ENCODE results near the gene GGT1.
A peak's percentile ranks its signal among the peaks of the same experiment; 100 is the strongest.
"Not testable (repeated sequence)": the region's sequence is repeated elsewhere in the genome, so short reads cannot be mapped to it uniquely, and the experiment has no call there.

Gene GGT1

GRCh38 chr22:24599514-24599913, 3.5 kb upstream of the GGT1 start:
- DNase-seq (ENCODE audit: low read depth, low spot score), result no peak

GRCh38 chr22:24599958-24600715, 2.9 kb upstream of the GGT1 start:
- peak; percentile 14 for DNase-seq (ENCODE audit: low read depth, low spot score)
- in situ Hi-C loops (cut with HindIII; ENCODE audit: low sequenced_read_pairs); H3K4me3 ChIP-seq (ENCODE audit: low read depth, low read length): not testable (repeated sequence)

More at GRCh38 chr22:24599514-24599913, 3.5 kb upstream of the GGT1 start:
- in situ Hi-C loops (cut with HindIII; ENCODE audit: low sequenced_read_pairs), result no loop called here
- no peak for TF ChIP-seq CTCF (IDR thresholded peaks at IDR 0.05; ENCODE audit: low read depth, low read length)
- H3K4me3 ChIP-seq (ENCODE audit: low read depth, low read length), result no peak overlapping the region

- in situ Hi-C loops (cut with HindIII; ENCODE audit: low sequenced_read_pairs), result no loop called here
- DNase-seq (ENCODE audit: low read depth, low spot score), result no peak
These were observed 1.5 kb upstream of the GGT1 start for GRCh38 chr22:24601217-24602104.

GRCh38 chr22:24602105-24602749, 766 bp upstream of the GGT1 start:
- in situ Hi-C loops (cut with HindIII; ENCODE audit: low sequenced_read_pairs); H3K4me3 ChIP-seq (ENCODE audit: low read depth, low read length); DNase-seq (ENCODE audit: low read depth, low spot score): not testable (repeated sequence)

More at GRCh38 chr22:24601217-24602104, 1.5 kb upstream of the GGT1 start:
- TF ChIP-seq CTCF (IDR thresholded peaks at IDR 0.05; ENCODE audit: low read depth, low read length), result no peak
- no peak overlapping the region for H3K4me3 ChIP-seq (ENCODE audit: low read depth, low read length)

GRCh38 chr22:24603770-24604629, 1.0 kb downstream of the GGT1 start:
- H3K4me3 ChIP-seq (ENCODE audit: low read depth, low read length); in situ Hi-C loops (cut with HindIII; ENCODE audit: low sequenced_read_pairs); DNase-seq (ENCODE audit: low read depth, low spot score): not testable (repeated sequence)

GRCh38 chr22:24606340-24606739, 3.3 kb downstream of the GGT1 start:
- in situ Hi-C loops (cut with HindIII; ENCODE audit: low sequenced_read_pairs); H3K4me3 ChIP-seq (ENCODE audit: low read depth, low read length); DNase-seq (ENCODE audit: low read depth, low spot score): not testable (repeated sequence)

GRCh38 chr22:24607429-24607983, 4.5 kb downstream of the GGT1 start:
- DNase-seq (ENCODE audit: low read depth, low spot score); in situ Hi-C loops (cut with HindIII; ENCODE audit: low sequenced_read_pairs); H3K4me3 ChIP-seq (ENCODE audit: low read depth, low read length): not testable (repeated sequence)

GRCh38 chr22:24608327-24608726, 5.3 kb downstream of the GGT1 start:
- DNase-seq (ENCODE audit: low read depth, low spot score); H3K4me3 ChIP-seq (ENCODE audit: low read depth, low read length); in situ Hi-C loops (cut with HindIII; ENCODE audit: low sequenced_read_pairs): not testable (repeated sequence)

- DNase-seq (ENCODE audit: low read depth, low spot score); H3K4me3 ChIP-seq (ENCODE audit: low read depth, low read length); in situ Hi-C loops (cut with HindIII; ENCODE audit: low sequenced_read_pairs): not testable (repeated sequence)
These were observed 6.9 kb downstream of the GGT1 start for GRCh38 chr22:24609888-24610287.

- DNase-seq (ENCODE audit: low read depth, low spot score); in situ Hi-C loops (cut with HindIII; ENCODE audit: low sequenced_read_pairs); H3K4me3 ChIP-seq (ENCODE audit: low read depth, low read length): not testable (repeated sequence)
These were observed 11.8 kb downstream of the GGT1 start for GRCh38 chr22:24614794-24615193.

GRCh38 chr22:24621244-24621643, 18.3 kb downstream of the GGT1 start:
- H3K4me3 ChIP-seq (ENCODE audit: low read depth, low read length); in situ Hi-C loops (cut with HindIII; ENCODE audit: low sequenced_read_pairs); DNase-seq (ENCODE audit: low read depth, low spot score): not testable (repeated sequence)

GRCh38 chr22:24622596-24622995, 19.6 kb downstream of the GGT1 start:
- in situ Hi-C loops (cut with HindIII; ENCODE audit: low sequenced_read_pairs); DNase-seq (ENCODE audit: low read depth, low spot score); H3K4me3 ChIP-seq (ENCODE audit: low read depth, low read length): not testable (repeated sequence)

GRCh38 chr22:24627911-24628310, 24.9 kb downstream of the GGT1 start:
- H3K4me3 ChIP-seq (ENCODE audit: low read depth, low read length); DNase-seq (ENCODE audit: low read depth, low spot score); in situ Hi-C loops (cut with HindIII; ENCODE audit: low sequenced_read_pairs): not testable (repeated sequence)

All from astrocyte of the spinal cord (primary cell).